NCI-H1048 (cell line): Measurements from ENCODE around the gene EXOC6.
"Not testable (repeated sequence)": the region's sequence is repeated elsewhere in the genome, so short reads cannot be mapped to it uniquely, and the experiment has no call there.

Source experiments
- DNase-seq: peaks from one replicate; lab custom pipeline; 2025; lab: John Stamatoyannopoulos, UW

EXOC6 gene

DNA sequence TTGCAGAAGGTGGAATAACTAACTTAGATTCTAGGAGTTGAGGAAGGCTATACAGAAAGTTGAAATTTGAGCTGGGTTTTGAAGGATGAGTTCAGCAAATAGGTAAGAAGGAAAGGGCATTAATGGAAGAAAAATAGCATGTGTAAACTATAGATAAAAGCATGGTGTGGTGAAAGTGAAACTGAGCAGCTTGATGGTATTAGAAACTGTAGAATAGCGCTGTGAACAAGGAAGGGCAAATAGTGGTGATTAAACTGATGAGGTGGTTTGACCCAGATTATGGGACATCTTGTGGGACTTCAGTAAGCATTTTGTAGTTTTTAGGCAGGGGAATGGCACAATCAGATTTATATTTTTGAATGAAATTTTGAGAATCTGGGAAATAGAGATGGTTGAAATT is 90.5 kb downstream of the EXOC6 start:
- no peak for DNase-seq

DNA sequence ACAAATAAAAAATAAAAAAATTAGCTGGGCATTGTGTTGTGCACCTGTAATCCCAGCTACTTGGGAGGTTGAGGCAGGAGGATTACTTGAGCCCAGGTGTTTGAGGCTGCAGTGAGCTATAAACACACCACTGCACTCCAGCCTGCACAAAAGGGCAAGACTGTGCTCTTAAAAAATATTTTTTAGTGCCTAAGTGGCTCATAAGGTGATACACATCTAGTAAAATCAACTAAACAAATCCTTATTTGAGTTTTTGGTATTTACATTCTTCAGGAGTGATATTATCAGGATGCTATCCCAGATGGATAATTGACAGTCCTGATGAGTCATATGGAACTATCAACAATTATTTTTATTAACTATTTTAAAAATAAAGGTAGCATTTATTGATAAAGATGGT is 93.9 kb downstream of the EXOC6 start:
- DNase-seq = no peak

DNA sequence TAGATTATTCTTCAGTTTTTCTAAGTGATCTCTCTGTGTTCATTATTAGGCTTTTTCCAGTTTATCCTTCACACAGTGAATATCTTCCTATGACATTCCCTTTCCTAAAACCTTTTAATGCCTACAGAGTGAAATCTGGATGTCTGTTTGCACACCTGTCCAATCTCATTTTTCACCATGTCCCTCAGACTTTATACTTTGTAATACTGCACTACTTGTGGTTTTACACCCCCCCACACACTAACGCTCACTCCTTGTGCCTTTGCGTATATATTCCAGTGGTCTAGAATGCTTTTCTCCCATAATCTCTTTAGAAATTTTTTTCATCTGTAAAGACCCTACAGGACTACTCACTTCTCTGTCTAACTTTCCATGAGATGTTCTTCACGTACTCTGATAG is 98.2 kb downstream of the EXOC6 start:
- DNase-seq = no peak

DNA sequence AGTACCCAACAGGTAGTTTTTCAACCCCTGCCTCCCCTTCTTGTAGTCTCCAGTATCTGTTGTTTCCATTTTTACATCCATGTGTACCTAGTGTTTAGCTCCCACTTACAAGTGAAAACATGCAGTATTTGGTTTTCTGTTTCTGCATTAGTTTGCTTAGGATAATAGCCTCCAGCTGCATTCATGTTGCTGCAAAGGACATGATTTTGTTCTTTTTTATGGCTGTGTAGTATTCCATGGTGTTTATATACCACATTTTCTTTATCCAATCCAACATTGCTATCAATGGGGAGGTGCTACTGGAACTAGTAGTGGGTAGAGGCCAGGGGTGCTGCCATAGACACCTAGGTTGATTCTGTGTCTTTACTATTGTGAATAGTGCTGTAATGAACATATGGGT is 104.3 kb downstream of the EXOC6 start:
- DNase-seq = not testable (repeated sequence)

DNA sequence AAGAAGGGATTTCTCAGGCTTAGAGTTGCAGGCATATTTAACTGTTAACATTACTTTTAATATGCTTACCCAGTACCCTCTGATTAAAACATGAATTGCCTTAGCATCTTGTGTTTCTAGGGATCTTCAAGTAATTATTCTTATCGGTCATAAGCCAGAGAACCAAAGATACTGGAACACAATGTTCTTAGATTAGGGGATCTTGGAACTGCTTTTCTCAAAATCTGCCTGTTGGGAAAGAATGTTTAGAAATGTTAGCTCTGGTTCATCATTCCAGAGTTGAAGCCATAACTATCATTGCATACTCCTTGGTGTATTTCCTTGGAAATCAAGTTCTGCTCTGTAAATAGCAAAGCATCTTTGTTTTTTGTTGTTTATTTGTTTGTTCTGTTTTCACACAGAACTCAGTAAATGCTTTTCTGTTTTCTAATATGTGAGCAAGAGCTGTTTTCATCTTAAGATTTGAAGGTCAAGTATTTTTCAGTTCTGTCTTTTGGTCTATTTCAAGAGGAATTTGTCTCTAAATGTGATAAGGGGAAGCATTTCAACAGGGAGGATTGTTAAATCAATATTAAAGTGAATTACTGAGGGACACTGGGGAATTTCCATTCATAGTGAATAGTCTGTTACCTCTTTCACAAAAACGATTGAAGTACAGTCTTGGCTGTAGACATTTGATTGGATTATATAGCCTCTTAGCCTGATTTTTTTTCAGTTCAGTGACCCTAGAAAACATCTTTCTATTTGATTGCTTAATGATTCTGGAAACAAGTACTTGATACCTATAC is 109.1 kb downstream of the EXOC6 start:
- no peak for DNase-seq

DNA sequence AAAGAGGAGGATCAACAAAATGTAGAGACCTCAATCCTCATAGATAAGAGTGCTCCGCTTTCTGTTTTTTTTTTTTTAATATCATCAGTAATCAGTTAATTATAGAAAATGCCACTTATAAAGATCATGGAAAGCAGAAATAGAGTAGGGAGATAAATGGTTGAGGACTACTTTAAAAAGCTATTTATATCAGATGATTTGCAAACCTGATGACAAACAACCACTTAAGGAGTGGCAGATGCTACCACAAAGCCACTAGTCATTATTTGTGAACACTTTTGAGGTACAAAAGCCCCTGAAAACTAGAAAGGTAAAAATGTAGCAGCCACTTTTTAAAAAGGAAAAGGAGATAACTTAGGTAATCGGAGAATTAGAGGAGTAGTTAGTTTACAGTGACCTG is 113.3 kb downstream of the EXOC6 start:
- DNase-seq = no peak

DNA sequence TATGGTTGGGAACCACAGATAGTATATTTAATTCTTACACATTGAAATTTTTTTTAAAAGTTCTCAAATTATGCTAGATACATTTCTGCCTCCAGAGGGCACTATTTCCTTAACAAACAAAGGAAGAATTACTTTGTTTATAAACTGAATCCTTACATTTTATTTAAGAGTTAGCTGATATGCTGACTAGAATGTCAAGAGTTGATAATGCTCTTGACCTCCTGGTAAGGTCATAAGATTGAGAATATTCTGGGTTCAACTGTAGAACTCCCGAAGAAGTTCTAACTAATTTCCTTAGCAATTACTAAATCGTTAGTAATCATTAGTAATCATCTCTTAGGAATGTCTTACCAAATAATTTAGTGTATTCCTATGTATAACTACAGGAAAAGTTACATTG is 117.0 kb downstream of the EXOC6 start:
- DNase-seq = no peak

DNA sequence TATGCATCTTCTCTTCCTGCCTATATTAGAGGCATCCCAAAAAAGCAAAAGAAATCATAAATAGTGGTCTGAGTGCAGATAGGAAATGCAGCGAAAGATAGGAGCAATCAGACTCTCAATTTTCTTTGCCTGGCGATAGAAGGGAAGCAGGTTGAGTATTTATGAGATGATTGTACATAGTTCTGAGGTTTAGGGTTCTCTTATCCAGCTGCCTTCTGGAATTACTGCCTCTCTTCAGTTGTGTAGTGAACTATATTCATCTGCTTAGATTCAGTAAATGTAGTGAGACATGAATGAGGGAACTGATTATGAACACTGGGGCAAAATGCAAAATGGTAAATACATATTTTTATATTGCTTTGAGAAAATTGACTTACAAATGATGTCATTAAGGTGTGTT is 119.3 kb downstream of the EXOC6 start:
- no peak for DNase-seq

DNA sequence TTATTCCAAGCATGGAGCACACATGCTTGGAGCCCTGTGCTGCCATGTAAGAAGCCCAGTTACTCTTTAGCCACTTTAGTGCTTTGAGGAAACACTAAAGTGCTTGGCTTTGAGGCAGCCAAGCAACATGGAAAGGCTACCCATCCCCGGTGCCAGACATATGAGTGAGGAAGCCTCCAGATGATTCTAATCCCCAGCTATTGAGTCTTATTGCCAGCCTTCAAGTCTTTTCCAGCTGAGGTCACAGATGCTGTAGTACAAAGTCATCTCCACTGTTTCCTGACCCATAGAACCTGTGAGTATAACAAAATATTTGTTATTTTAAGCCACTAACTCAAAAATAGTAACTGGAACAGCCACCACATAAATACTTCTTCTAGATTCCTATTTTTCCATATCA is 120.8 kb downstream of the EXOC6 start:
- DNase-seq = no peak

DNA sequence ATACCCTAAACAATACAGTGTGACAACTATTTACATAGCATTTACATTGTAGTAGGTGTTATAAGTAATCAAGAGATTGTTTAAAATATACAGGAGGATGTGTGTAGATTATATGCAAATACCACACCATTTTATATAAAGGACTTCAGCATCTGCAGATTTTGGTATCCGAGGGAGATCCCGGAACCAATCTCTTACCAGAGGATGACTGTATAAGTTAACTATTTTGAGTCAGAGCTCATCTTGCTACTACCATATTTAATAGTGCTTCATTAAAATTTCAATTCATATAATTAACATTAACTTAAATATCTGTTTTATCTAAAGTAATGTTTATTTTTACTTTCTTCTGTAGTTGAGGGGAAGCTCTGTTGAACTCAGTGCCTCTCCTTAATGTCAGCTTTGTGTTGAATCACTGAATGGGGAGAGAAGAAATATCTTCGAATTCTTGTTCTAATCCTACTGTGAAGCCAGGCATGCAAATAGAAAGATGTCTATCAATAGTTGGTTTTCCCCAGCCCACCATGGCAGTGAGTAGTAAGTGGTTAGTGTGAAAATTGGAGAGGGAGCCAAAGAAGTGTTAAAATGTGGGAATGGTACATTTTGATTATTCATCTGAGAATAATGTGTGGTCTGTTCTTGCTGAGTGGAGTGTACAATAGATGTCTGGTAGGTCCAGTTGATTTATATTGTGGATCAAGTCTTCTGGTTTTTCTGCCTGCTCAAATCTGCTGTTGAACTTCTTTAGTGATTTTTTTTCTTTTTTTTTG is 122.2 kb downstream of the EXOC6 start:
- no peak for DNase-seq

DNA sequence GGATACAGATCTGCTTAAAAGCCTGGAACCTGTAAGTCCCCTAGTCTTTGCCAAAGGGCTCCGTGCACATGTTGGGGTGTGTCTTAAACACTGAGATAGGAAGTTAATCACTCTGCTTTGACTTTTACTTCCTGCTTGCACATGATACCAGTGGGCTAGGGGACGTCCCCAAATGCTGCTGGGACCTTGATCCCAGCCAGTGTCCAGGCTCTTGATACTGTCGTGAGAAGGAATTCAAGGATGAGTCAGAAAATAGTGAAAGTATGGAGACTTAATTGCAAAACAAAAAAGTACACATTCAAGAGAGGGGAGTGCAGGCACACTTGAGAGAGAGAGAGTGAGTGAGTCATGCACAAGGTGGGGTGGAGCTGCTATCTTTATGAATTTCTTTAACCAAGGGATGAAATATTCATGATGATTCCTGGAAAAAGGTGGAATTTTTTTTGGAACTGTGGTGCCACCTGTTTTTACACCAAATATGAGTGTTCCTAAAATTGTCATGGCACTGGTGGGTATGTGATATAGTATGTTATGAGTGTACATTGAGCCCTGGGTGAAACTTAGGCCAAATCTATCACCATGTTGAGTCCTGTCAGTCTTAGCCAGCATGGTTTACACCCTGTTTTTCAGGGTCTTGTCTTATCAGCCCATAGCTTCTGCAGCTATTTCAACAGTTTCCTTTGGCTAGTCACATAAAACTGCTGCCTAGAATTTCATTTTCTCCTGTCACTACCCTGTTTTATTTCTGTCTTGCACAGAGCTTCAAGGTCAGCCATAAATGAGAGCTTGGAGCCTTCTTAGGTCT is 123.9 kb downstream of the EXOC6 start:
- no peak for DNase-seq

DNA sequence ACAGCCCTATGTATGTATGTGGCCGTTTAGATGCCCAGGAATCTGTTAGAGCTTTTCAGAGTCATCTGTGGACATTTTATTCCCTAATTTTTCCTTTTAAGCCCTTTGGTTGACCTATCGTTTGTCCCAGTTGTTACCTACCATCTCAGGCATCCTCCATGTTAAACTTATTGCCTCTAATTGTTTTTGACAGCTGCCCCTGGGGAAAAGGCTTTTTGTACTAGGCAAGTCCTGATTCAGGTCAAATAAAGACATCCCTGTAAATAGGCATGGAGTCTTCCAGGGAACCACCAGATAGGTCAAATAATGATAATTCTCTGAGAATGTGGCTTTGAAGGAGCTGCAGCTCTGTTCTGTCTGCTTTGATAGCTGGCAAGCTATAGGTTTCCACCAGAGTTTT is 124.6 kb downstream of the EXOC6 start:
- DNase-seq = no peak

DNA sequence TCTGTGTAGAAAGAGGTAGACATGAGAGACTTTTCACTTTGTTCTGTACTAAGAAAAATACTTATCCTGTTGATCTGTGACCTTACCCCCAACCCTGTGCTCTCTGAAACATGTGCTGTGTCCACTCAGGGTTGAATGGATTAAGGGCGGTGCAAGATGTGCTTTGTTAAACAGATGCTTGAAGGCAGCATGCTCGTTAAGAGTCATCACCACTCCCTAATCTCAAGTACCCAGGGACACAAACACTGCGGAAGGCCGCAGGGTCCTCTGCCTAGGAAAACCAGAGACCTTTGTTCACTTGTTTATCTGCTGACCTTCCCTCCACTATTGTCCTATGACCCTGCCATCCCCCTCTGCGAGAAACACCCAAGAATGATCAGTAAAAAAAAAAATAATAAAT is 128.0 kb downstream of the EXOC6 start:
- not testable (repeated sequence) for DNase-seq

DNA sequence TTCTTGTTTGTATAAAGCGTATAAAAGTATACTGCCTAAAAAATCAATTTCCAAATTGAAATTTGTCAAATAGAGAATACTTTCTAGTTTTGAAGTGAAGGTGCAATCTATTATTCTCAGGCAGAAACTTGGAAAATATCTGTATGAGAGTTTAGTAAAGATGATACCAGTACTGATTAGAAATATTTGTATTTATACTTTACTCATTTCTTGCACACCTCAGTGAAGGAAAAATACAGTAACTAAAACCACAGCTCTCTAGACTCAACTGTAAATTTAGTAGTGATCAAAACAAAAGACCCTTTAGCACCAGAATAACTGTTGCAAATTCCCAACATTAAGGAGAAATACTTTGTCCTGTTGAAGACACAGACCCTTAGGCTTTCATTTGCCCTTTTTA is 140.9 kb downstream of the EXOC6 start:
- DNase-seq = no peak

DNA sequence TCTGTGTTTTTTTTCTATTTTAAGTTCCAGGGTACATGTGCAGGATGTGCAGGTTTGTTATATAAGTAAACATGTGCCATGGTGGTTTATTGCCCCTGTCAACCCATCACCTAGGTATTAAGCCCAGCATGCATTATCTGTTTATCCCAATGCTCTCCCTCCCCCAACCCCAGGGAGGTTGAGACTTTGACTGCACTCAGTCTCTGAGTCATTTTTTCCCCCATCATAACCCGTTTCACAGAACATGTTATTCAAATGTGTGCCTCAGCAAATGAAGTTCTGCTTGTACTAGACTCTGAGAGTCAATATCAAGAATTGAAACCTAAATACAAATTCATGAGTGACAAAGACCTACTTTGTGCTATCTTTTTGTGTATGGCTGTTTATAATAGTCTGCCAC is 142.3 kb downstream of the EXOC6 start:
- DNase-seq = no peak

DNA sequence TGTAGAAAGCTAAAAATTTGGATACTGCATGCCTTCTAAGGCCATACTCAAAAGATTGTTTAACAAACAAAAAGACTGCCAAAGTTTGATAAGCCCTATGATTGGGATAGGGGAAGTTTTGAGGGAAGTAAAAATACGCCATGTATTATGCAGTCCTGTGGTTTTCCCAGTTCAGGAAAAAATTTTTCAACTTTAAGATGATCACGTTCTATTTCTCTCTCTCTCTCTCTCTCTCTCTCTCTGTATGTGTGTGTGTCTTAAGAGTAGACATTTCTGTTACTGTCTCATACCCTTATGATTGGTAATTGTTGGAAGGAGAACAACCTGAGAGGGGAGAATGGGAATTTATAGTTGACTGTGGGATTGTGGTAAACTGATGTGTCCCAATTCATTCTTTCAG is 143.2 kb downstream of the EXOC6 start:
- DNase-seq = no peak

DNA sequence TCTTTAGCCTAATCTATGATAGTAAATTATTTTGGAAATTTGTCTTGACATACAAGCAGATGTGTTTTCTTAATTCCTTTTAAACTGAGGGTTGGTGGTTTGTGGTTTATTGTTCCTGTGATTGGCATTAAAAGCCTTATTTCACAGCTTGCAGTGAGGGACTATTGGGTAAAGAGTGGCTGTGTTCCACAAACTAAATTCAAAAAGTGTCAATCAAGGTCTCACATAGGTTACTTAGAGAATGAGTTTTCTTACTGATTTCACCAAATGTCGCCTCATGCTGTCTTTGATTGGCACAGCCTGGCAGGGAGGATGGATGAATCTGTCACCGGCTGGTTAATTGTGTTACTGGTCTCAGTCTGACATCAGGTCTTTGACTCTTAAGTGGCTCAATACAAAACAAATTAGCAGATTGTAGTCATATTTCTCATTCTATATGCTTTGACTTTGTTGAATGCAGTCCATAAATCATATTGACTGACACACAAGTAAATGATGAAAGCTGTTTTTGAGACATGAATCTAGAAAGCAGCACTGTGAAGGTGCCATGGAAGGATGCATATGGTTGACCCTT is 145.5 kb downstream of the EXOC6 start:
- DNase-seq = no peak

DNA sequence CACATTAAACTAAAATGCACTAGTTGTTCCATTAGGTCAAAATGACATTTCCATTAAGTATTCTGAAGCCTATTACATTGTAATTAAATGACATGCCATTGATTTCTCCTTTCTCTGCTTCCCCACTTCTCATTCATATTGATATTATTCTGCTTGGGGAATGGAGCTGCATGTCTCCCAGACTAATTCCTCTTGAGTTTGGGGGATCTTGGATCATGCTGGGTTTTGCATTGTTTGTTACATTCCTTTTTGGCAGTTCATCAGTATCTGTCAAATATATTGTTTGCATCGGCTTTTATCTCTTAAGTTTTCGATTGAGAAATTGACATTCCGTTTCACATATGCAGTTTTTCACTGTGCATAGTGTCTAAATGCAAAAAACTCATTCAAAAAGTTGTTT is 147.2 kb downstream of the EXOC6 start:
- no peak for DNase-seq

DNA sequence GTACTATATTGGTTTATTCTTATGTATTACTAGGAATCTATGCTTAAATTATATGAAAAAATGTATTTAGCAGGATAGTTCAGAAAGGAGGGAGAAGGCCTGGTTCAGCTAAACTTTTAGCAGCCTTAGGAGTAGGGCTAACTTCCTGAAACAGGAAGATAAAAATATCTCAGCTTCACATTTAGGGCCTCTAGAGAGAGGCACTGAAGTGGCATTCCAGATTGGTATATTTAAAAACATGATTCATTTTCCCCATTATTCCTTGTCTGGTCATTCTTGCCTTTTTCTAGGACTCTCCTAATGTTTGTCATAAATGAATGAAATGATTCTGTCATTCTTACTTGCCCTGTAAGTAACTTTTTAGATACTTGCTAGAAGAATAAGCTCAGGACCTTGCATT is 149.3 kb downstream of the EXOC6 start:
- no peak for DNase-seq

DNA sequence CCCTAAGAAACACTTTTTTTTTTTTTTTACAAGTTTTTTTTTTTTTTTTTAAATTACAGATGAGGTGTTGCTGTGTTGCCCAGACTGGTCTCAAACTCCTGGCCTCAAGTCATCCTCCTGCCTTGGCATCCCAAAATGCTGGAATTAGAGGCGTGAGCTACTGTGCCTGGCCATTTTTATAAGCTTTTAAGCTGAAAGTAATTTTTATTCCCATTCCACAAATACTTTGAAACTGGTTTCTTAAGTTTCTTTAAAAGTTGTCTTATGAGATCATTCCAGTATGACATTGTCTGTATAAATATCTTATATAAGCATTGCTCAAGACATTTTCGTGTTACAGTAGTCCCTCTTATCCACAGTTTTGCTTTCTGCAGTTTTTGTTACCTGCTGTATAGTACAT is 150.9 kb downstream of the EXOC6 start:
- no peak for DNase-seq

DNA sequence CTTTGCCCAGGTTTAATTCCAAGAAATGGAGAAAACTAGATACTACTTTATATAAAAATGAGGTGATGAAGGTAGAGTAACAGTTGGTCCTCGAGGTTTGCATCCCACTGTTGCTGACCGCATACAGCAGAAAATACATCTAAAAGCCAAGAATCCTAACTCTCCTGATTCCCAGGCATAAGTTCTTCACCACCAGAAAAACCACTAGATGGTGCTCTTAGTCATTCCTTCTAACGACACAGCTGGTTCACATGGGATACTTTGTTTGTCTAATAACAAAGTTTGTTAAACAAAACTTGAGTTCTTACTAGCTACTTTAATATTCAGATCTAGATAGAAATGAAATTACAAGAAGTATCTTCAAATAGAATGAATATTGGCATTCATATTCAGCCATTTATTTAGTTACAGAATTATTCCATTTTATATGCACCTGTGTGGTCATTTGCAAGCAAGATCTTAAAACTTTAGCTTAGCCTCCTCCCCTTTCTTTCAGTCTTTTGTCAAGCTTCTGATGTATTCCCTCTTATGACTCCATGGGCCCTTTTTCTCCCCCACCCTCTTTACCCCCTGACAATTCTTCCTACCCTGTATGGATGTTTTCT is 158.2 kb downstream of the EXOC6 start:
- no peak for DNase-seq

DNA sequence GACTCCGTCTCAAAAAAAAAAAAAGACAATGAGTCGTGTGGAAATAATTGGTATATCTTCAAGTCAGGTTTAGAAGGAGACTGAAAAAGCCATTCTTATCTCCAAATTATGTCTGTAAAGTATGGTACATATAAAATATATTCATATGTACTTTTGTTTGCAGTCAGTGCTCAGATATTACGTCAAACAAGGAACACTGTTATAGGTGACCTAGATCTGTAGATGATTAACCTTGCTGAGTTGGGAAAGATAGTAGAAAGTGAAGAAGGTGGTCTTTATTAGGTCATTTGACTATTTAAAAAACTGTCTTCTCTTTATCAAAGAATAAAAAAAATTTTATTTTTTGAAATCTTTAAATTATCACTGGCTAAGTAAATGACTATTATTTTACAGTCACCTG is 167.4 kb downstream of the EXOC6 start:
- DNase-seq = no peak
